Skin of body (tissue), 2 donors: ENCODE results near the gene ESCO1. TPM values are rescaled to one million over a fixed set of nuclear protein-coding genes. Genes with fewer than 3 reads are reported as not detected.
"Not testable (repeated sequence)": the region's sequence is repeated elsewhere in the genome, so short reads cannot be mapped to it uniquely, and the experiment has no call there.

Experiments used
- DNase-seq: peaks from one replicate; lab custom pipeline; 2025; lab: John Stamatoyannopoulos, UW
- total RNA-seq: library from RNA; depleted of rRNA; stranded (reverse); fragments of >200 nt; gene quantifications from one replicate; pipeline ENCODE4 v1.2.3, GENCODE V29; 2014

ESCO1 gene, protein sequence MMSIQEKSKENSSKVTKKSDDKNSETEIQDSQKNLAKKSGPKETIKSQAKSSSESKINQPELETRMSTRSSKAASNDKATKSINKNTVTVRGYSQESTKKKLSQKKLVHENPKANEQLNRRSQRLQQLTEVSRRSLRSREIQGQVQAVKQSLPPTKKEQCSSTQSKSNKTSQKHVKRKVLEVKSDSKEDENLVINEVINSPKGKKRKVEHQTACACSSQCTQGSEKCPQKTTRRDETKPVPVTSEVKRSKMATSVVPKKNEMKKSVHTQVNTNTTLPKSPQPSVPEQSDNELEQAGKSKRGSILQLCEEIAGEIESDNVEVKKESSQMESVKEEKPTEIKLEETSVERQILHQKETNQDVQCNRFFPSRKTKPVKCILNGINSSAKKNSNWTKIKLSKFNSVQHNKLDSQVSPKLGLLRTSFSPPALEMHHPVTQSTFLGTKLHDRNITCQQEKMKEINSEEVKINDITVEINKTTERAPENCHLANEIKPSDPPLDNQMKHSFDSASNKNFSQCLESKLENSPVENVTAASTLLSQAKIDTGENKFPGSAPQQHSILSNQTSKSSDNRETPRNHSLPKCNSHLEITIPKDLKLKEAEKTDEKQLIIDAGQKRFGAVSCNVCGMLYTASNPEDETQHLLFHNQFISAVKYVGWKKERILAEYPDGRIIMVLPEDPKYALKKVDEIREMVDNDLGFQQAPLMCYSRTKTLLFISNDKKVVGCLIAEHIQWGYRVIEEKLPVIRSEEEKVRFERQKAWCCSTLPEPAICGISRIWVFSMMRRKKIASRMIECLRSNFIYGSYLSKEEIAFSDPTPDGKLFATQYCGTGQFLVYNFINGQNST
- total RNA-seq, result 21.0 TPM

DNA sequence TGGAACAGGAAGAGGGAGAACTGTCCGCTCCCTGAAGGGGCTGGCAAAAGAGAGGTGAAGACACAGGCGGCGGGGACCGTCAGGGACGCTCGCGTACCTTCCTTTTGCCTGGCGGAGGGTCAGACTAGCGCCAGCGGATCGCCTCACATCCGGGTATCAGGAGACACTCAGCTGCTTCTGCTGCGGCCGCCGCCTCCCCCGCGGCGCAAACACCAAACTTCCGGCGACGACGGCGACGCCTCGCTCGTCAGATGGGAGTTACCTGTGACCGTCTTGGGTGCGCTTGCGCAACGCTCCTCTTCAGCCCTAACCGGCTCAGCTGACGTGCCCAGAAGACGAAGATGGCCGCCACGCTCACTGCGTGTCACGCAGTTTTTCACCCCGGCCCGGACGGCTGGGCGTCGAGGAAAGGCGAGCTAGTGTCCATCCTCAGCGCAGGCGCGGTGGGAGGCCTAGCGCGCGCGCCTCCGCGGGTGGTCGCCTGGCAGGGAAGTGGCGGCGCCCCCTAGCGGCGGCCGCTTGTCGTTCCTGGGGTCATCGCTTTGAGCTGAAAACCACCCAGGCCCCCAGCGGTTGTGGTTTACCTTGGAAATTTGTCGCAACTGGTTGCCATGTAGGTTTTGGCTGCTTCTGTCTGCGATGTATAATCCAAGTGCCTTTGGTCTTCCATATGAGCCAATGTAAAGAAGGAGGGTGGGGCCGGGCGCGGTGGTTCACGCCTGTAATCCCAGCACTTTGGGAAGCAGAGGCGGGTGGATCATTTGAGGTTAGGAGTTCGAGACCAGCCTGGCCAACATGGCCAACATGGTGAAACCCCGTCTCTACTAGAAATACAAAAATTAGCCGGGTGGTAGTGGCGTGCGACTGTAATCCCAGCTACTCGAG is at the start of gene ESCO1:
Gene ESCO1 (minus strand): TSS at position 179 of the 885 bp plus-strand sequence. CDS start 25,861 bp downstream, outside the sequence.
- peak; percentile 93 for DNase-seq

- not testable (repeated sequence) for DNase-seq
These were observed 39.9 kb upstream of the ESCO1 start for GRCh38 chr18:21640375-21640774.

DNA sequence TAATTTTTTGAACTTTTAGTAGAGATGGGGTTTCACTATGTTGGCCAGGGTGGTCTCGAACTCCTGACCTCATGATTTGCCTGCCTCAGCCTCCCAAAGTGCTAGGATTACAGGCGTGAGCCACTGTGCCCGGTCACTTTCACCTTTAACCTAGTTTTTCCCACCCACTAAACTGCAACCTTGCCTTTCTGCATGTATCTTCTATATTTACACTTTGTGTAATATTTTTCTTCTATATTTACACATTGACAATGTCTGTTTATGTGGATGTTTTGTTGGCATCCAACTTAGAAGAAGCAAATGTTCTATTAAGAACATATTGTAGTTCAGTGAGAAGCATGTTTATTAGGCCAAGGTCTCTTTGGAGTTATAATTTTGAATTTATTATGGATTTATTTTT is 38.3 kb upstream of the ESCO1 start:
- no peak for DNase-seq

- no peak for DNase-seq
These were observed 36.3 kb upstream of the ESCO1 start for GRCh38 chr18:21636769-21637168.

- no peak for DNase-seq
These were observed 34.2 kb upstream of the ESCO1 start for GRCh38 chr18:21634588-21635199.

- DNase-seq, result no peak
These were observed 31.9 kb upstream of the ESCO1 start for GRCh38 chr18:21632393-21632792.

DNA sequence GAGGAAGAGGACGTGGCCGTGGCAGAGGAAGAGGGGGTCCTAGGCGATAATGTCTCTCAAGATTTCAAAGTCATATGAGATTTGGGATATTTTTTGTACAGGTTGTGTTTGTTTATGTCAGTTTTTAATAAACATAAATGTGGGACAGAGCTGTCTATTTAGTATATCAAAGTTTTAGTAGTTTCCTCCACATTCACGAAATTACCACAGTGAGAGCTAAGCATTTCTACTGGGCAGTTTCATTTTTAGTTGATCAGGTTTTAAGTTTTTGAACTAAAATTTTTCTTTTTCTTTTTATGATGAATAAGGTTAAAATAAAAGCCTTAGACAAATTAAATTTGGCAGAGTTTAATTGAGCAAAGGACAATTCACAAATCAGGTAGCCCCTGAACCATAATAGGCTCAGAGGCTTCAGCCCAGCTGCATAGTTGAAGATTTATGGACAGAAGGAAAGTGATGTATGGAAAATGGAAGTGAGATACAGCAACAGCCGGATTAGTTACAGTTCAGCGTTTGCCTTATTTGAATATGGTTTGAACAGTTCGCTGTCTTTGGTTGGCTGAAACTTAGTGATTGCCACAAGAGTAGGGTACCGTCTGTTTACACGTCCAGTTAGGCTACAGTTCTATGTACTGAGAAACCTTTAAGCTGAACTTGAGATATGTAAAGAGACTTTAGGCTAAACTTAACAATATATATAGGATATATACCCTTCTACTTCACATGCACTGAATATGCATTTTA is 28.8 kb upstream of the ESCO1 start:
- DNase-seq, result no peak

- not testable (repeated sequence) for DNase-seq
These were observed 21.1 kb upstream of the ESCO1 start for GRCh38 chr18:21621640-21622039.

DNA sequence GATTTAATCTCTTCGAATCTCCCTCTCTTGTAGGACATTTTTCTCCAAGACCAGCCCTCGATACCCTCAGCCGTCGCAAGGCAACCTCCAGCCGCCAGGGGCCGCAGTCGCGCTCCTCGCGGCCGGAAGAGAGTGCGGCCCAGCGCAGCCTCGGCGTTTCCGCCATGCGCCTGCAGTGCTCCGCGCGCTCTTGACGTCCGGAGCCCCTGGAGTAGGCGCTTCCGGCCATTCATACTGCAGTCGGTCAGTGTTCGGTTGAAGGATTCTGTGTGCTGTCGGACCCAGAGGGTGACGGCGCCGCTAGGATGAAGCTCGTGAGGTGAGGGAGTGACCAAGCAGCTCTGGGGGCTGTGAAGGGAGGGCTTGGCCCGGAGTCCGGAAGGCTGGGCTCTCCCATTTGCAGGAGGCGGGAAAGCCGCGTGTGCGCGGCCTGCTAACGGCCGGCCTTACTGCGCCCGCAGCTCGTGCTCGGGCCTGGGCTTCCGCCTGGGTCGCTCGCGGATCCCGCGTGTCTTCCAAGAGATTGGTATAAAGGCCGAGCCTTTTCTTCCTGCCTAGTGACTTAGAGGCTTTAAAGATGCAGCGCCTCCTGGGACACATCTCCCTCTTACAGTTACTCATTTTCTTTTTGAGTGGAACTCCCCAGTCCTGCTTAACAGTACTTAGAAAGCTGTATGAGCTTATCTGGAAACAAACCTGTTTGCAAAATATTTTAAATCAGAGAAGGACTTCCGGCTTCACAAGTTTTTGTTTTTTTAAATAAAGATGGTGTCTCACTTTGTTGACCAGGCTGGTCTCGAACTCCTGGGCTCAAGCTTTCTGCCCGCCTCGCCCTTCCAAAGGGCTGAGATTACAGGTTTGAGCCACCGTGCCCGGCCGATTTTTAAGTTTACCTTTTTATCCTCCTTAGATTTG is 11.9 kb upstream of the ESCO1 start, which contains the start of gene SNRPD1:
Gene SNRPD1 (plus strand): TSS at position 190 of the 915 bp plus-strand sequence. CDS start 116 bp downstream, at position 306.
- DNase-seq, result peak; percentile 91

DNA sequence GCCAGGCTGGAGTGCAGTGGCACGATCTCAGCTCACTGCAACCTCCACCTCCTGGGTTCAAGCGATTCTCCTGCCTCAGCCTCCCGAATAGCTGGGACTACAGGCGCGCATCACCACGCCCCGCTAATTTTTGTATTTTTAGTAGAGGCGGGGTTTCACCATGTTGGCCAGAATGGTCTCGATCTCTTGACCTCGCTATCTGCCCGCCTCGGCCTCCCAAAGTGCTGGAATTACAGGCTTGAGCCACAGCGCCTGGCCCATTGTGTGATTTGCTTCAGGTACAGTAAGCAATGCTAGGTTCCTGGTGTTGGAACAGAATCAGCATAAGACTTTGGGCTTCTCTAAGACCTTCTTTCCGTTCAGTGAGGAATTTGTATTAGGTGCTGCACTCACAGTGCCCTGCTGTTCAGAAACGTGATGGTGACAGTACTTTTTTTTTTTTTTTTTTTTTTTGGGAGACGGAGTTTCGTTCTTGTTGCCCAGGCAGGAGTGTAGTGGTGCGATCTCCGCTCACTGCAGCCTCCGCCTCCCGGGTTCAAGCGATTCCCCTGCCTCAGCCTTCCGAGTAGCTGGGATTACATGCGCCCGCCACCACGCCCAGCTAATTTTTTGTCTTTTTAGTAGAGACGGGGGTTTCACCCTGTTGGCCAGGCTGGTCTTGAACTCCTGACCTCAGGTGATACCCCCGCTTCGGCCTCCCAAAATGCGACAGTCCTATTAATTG is 11.1 kb upstream of the ESCO1 start:
- not testable (repeated sequence) for DNase-seq

- no peak for DNase-seq
These were observed 4.7 kb upstream of the ESCO1 start for GRCh38 chr18:21605213-21605612.

DNA sequence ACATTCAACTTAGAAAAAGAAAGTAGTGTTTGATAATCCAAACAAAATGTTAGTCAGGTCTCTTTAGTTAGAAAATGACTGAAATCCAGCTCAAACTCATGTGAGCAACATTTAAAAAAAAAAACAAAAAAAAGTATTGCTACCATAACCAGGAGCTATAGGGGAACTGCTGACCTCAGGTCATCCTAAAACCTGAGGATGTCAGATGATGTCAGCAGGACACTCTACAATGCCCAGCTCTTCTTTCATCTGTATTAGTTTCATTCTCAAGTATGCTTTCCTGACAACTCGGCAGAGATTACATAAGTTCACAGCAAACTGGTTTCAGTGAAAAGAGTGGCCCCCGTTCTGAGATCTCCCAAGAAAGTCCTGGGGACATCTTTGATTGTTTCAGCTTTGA is 4.2 kb upstream of the ESCO1 start:
- DNase-seq, result no peak

- no peak for DNase-seq
These were observed 1.7 kb upstream of the ESCO1 start for GRCh38 chr18:21602299-21602587.

DNA sequence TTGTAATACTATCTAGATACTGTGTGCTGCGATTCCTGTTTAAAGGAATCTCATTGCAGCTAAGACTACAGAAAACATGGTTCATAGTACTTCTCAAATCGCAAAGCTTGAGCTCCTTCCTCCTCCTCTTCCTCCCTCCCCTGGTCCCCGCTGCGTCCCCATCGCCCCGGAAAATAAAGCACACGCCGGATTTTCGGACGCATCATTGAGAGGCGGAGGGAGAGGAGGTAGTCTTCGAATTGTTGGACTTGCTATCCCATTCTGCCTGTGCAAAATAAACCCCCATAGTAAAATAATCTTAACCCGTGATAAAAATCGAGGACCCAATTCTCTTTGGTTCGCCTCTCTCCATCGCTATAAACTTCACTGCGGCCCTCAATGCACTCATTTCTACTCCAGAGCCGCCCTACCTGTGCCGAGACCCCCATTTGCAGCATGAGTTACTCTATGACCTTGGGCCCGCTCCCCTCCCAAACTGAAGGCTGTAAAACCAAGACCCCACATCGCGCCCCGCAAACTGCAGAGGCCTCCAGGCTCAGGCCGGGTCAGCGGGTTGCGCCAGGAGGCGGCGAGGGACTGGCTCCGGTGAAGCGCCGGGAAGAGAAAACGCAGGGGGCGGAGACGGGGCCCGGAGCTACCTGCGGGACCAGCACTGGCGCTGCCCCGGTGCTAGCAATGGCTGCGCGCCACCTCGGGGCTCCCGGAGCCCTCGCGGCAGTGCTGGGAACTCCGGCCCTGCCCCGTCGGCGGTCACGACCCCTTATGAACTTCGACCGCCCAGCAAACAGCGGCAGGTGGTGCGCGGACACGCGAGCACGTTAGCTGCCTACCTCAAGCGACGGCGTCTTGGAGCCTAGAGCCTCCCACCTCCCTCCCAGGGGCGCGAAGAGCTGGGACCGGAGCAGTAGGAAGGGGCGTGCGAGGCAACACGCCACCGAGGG is 649 bp downstream of the ESCO1 start:
- DNase-seq, result peak; percentile 49

DNA sequence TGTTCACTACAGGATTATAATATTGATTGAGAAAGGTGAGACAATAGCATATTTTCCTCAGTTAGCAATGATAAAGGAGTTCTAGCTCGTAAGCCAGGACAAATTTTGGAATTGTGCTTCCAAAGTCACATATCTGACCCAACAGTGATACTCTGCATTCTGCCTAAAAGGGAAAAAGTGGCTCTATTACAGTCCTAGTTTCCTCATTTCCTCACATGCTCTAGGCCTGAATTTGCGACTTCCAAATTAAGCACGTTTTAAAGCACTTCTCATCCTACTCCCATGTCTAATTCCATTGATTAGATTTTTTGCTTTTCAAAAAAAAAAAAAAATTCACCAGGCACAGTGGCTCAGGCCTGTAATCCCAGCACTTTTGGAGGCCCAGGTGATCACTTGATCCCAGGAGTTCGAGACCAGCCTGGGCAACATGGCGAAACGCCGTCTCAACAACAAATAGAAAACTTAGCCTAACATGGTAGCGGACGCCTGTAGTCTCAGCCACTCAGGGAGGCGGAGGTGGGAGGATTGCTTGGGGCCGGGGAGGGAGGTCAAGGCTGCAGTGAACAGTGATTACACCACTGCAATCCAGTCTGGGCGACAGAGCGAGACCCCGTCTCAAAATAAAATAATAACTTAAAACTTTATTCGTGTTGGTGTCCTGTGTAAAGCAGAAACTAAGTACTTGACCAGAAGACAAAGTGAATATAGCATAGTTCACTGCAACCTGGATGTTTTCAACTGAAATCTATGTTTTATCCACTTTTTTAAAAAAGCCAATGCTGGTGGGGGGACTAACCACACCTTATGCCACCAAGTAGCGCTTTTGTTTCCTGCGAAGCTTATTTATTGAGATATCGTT is 1.5 kb downstream of the ESCO1 start:
- no peak for DNase-seq

DNA sequence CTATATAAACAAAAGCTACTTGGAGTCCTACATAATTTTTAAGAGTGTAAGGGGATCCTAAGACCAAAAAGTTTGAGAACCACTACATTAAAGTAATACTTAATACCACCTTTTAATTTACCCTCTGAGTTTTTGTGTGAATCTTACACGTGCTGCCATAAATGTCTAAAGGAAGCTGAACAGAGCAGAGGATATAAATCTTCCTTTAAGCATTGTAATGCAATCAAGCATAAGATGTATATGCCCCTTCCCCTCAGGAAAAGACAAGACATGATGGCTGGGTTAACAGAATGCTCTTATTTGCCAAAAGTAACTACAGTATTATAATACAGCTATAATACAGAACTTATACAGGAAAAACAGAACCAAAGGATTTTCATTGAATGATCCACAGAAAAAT is 2.9 kb downstream of the ESCO1 start:
- DNase-seq, result no peak
